ENCODE measurements around the gene KLHDC10. TPM values are rescaled to one million over a fixed set of nuclear protein-coding genes. Genes with fewer than 3 reads are reported as not detected.
A peak's percentile ranks its signal among the peaks of the same experiment; 100 is the strongest.

The KLHDC10 gene
- total RNA-seq = 26.5 and 35.3 TPM in 2 replicates
- long read RNA-seq, partial matches to known transcripts = 2 of 17 reads
- long read RNA-seq, other reads (novel, unspliced or antisense) = 15 of 17 reads

GRCh38 chr7:130069978-130070860 lies at the start of gene KLHDC10:
KLHDC10 (plus strand) TSS chr7:130070534; CDS start chr7:130070644, 110 bp downstream.
- Mint-ChIP-seq H3K4me1 (ENCODE audit: unreplicated experiment) (peaks cover 45% of the 10 kb centered on the region), H3K36me3 (ENCODE audit: unreplicated experiment) (no peaks in the 10 kb centered on the region)

DNA sequence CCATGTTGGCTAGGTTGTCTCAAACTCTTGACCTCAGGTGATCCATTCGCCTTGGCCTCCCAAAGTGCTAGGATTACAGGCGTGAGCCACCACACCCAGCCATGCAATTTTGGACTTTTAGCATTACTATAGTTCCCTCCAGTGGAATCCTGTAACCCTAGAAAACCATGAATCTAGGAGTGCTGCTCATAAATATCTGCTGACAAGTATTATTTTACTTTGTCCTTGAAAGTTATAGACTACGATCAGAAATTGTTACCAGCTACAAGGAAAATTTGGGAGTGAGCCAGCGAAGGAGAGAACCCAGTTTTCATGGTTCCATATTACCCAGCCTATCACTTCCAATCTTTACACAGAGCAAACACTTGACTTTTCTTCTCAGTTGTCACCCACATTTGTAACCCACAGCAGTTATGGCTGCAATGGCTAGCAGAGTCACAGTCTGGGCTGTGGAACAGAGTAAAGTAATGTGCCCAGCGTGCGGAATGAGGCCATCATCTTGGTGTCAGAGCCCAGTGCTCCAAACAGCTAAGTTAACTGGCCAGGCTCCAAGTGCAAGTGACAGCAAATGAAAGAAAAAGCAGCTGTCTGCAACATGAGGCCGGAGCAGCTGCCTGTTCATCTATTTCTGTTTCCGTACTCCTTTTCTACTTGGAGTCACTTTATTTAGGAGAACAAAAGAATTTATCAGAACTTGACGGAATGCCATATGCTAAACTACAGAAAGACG lies 49.1 kb upstream of the KLHDC10 start:
- Mint-ChIP-seq H3K4me1 (ENCODE audit: unreplicated experiment) (peaks cover 6% of the 10 kb centered on the region), H3K27ac (ENCODE audit: unreplicated experiment) (no peak overlapping the region), H3K27me3 (ENCODE audit: unreplicated experiment) (no peaks in the 10 kb centered on the region), H3K4me3 (ENCODE audit: unreplicated experiment) (no peak overlapping the region), H3K36me3 (ENCODE audit: unreplicated experiment) (peaks cover 49% of the 10 kb centered on the region), H3K9me3 (ENCODE audit: unreplicated experiment) (no peaks in the 10 kb centered on the region)
- TF ChIP-seq CTCF (IDR thresholded peaks at IDR 0.05) = no peak
- no peak for DNase-seq (ENCODE audit: extremely low spot score, unreplicated experiment)

More at GRCh38 chr7:130069978-130070860, at the start of gene KLHDC10:
- H3K9me3 Mint-ChIP-seq (ENCODE audit: unreplicated experiment) = no peaks in the 10 kb centered on the region
- no peak for TF ChIP-seq CTCF (IDR thresholded peaks at IDR 0.05)
- DNase-seq (ENCODE audit: extremely low spot score, unreplicated experiment) = peak; percentile 98
- peak within 1 kb of the TSS; percentile 87 for H3K4me3 Mint-ChIP-seq (ENCODE audit: unreplicated experiment)
- H3K27me3 Mint-ChIP-seq (ENCODE audit: unreplicated experiment) = no peaks in the 10 kb centered on the region
- peak within 1 kb of the TSS; percentile 92 for H3K27ac Mint-ChIP-seq (ENCODE audit: unreplicated experiment)

DNA sequence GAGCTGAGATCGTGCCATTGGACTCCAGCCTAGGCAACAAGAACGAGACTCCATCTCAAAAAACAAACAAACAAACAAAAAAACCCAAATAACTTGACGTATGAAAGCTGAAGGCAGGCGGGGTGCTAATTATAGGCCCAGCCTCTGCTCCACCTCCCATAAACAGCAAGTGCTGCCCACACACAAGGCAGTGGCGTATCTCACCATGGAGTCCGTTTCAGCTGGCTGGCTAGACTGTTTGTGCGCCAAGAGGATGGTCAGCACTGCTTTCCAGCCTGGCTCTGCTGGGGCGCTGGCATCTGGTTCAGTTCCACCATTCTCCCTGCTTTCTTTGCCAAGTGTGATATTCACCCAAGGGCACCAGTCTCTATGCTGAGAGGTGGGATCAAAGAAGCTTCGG lies 48.2 kb upstream of the KLHDC10 start:
- Mint-ChIP-seq H3K27ac (ENCODE audit: unreplicated experiment) (no peak overlapping the region), H3K4me3 (ENCODE audit: unreplicated experiment) (no peak overlapping the region), H3K4me1 (ENCODE audit: unreplicated experiment) (peaks cover 7% of the 10 kb centered on the region), H3K9me3 (ENCODE audit: unreplicated experiment) (no peaks in the 10 kb centered on the region), H3K27me3 (ENCODE audit: unreplicated experiment) (no peaks in the 10 kb centered on the region), H3K36me3 (ENCODE audit: unreplicated experiment) (peaks cover 53% of the 10 kb centered on the region)
- no peak for DNase-seq (ENCODE audit: extremely low spot score, unreplicated experiment)
- TF ChIP-seq CTCF (IDR thresholded peaks at IDR 0.05) = no peak

DNA sequence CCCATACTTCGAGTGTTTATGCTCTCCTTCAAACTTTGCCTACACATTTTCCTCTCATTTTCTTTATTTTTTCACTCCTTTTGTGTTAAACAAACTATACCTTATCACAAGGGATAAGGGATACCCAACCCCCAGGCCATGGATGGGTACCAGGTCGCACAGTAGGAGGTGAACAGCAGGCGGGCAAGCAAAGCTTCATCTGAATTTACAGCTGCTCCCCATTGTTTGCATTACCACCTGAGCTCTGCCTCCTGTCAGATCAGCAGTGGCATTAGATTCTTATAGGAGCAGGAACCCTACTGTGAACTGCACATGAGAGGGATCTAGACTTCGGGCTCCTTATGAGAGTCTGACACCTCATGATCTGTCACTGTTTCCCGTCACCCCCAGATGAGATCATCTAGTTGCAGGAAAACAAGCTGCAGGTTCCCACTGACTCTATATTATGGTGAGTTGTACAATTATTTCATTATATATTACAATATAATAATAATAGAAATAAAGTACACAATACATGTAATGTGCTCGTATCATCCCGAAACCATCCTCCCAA lies 47.6 kb upstream of the KLHDC10 start:
- no peak for TF ChIP-seq CTCF (IDR thresholded peaks at IDR 0.05)

More for the DNA sequence above, 47.6 kb upstream of the KLHDC10 start:
- Mint-ChIP-seq H3K27me3 (ENCODE audit: unreplicated experiment) (no peaks in the 10 kb centered on the region), H3K27ac (ENCODE audit: unreplicated experiment) (no peak overlapping the region), H3K4me1 (ENCODE audit: unreplicated experiment) (peaks cover 7% of the 10 kb centered on the region), H3K36me3 (ENCODE audit: unreplicated experiment) (peaks cover 54% of the 10 kb centered on the region), H3K4me3 (ENCODE audit: unreplicated experiment) (no peak overlapping the region), H3K9me3 (ENCODE audit: unreplicated experiment) (no peaks in the 10 kb centered on the region)
- no peak for DNase-seq (ENCODE audit: extremely low spot score, unreplicated experiment)
